ENCODE data around the gene CATSPERE. TPM values are rescaled to one million over a fixed set of nuclear protein-coding genes. Genes with fewer than 3 reads are reported as not detected.

CATSPERE gene
- total and polyA plus RNA-seq, 2 donors (not counting 3 experiments of a cell fraction or from before 2014, with no cell fraction given) = 0.61 to 1.9 TPM

GRCh38 chr1:244645890-244646289 is 184.8 kb downstream of the CATSPERE start:
- no peak overlapping the region for H3K4me2 ChIP-seq (ENCODE audit: insufficient read depth, low read length)
- peaks cover 9 to 11% of the 10 kb centered on the region in 2 experiments for H3K27me3 ChIP-seq (ENCODE audit: control insufficient read depth in 2 of 2, insufficient read depth in 2 of 2, low read length in 2 of 2)
- BruUV-seq (replicated peaks) = no TSS peak
- H3K9ac ChIP-seq (replicated peaks; ENCODE audit: extremely low read depth, insufficient read depth, low read length) = no peak overlapping the region
- dilution Hi-C loops (cut with MboI; ENCODE audit: extremely low pct_ligation_motif_present, low sequenced_read_pairs) (no loop called here), intact Hi-C loops (cut with micrococcal nuclease) (no loop called here)
- no peaks in the 10 kb centered on the region for H3K9me1 ChIP-seq (replicated peaks; ENCODE audit: control insufficient read depth, extremely low read depth, insufficient read depth, low read length)
- no peaks in the 10 kb centered on the region for H3K36me3 ChIP-seq (ENCODE audit: control insufficient read depth in 2 of 2, extremely low read depth in 1 of 2, insufficient read depth in 2 of 2, low read length in 2 of 2)
- CTCF ChIA-PET = no interaction called here
- no peaks in the 10 kb centered on the region for H3K9me3 ChIP-seq (replicated peaks; ENCODE audit: control insufficient read depth, insufficient read depth, low read length)
- no peak overlapping the region for H3K4me3 ChIP-seq (replicated peaks in 1 of 3; ENCODE audit: insufficient read depth in 1 of 3, low read depth in 1 of 3, low read length in 3 of 3)
- H4K20me1 ChIP-seq (replicated peaks; ENCODE audit: control insufficient read depth, extremely low read depth, insufficient read depth, low read length) = no peaks in the 10 kb centered on the region
- H2AFZ ChIP-seq (ENCODE audit: low read depth, low read length) = no peak overlapping the region
- no peaks in the 10 kb centered on the region for H3K79me2 ChIP-seq (ENCODE audit: control insufficient read depth, insufficient read depth, low read length)
- no peak overlapping the region for H3K27ac ChIP-seq (ENCODE audit: insufficient read depth, low read depth, low read length)
- no peak for TF ChIP-seq POLR2A (IDR thresholded peaks at IDR 0.05; ENCODE audit: low read depth, low read length)
- no peak for TF ChIP-seq GATA2 (IDR thresholded peaks at IDR 0.05; ENCODE audit: insufficient read depth, insufficient read length, low read depth, low read length)
- TF ChIP-seq MYC (IDR thresholded peaks at IDR 0.05; ENCODE audit: low read depth, low read length) = no peak
- no peak for TF ChIP-seq MAX (IDR thresholded peaks at IDR 0.05; ENCODE audit: insufficient read depth, insufficient read length)
- no peak for TF ChIP-seq EZH2 (IDR thresholded peaks at IDR 0.05; ENCODE audit: borderline replicate concordance, low read depth, low read length, severe bottlenecking)
- TF ChIP-seq, protein P1, sequence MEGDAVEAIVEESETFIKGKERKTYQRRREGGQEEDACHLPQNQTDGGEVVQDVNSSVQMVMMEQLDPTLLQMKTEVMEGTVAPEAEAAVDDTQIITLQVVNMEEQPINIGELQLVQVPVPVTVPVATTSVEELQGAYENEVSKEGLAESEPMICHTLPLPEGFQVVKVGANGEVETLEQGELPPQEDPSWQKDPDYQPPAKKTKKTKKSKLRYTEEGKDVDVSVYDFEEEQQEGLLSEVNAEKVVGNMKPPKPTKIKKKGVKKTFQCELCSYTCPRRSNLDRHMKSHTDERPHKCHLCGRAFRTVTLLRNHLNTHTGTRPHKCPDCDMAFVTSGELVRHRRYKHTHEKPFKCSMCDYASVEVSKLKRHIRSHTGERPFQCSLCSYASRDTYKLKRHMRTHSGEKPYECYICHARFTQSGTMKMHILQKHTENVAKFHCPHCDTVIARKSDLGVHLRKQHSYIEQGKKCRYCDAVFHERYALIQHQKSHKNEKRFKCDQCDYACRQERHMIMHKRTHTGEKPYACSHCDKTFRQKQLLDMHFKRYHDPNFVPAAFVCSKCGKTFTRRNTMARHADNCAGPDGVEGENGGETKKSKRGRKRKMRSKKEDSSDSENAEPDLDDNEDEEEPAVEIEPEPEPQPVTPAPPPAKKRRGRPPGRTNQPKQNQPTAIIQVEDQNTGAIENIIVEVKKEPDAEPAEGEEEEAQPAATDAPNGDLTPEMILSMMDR (IDR thresholded peaks at IDR 0.05; ENCODE audit: extremely low read depth in 1 of 2, insufficient read depth in 1 of 2, low read depth in 1 of 2, low read length in 2 of 2) = no peak
- no peak for TF ChIP-seq POLR2AphosphoS5 (IDR thresholded peaks at IDR 0.05; ENCODE audit: insufficient read depth, low read depth, low read length)
- TF ChIP-seq FOS (IDR thresholded peaks at IDR 0.05; ENCODE audit: borderline replicate concordance, insufficient read depth, low read length) = no peak
- no peak for TF ChIP-seq JUN (IDR thresholded peaks at IDR 0.05; ENCODE audit: borderline replicate concordance, insufficient read depth, insufficient read length, low read depth)
- POLR2A ChIA-PET = no interaction called here
- no peaks in the 10 kb centered on the region for H3K4me1 ChIP-seq (ENCODE audit: control insufficient read depth, extremely low read depth, insufficient read depth, low read length)
- DNase-seq (ENCODE audit: low read depth, low spot score) (no peak), FAIRE-seq (no peak)

Measured in endothelial cell of umbilical vein (primary cell).